Gastroesophageal sphincter (tissue), 4 donors: ENCODE measurements around the gene LDAF1. TPM values are rescaled to one million over a fixed set of nuclear protein-coding genes. Genes with fewer than 3 reads are reported as not detected.

Experiments
- ATAC-seq: fragments of 150-250 bp; one replicate; pipeline ENCODE4 v1.9.1; 2016; ENCODE audit warnings: mild to moderate bottlenecking, moderate library complexity
- H3K27ac ChIP-seq, 4 donors: fragments of 200-600 bp; sonication (generic) in 3 of 4; 1 replicate in 3 of 4; 2 replicates in 1 of 4; pipeline ENCODE4 v1.5.1; 2016 to 2019
- H3K27me3 ChIP-seq: fragments of 200-600 bp; sonication (generic); one replicate; pipeline ENCODE4 v1.5.1; 2019
- H3K36me3 ChIP-seq, 2 donors: fragments of 200-600 bp; sonication (generic); one replicate each; pipeline ENCODE4 v1.5.1; 2019; ENCODE audit warnings: control low read depth in 1 of 2
- H3K4me1 ChIP-seq, 3 donors: fragments of 200-600 bp; sonication (generic); 1 replicate in 2 of 3; 2 replicates in 1 of 3; pipeline ENCODE4 v1.5.1; 2016 to 2019; ENCODE audit warnings: control low read depth in 2 of 3
- H3K4me3 ChIP-seq, 2 donors: fragments of 200-600 bp; sonication (generic); one replicate each; pipeline ENCODE4 v1.5.1; 2019; ENCODE audit warnings: mild to moderate bottlenecking in 1 of 2, moderate library complexity in 1 of 2
- H3K9me3 ChIP-seq, 3 donors: fragments of 200-600 bp; sonication (generic); one replicate each; pipeline ENCODE4 v1.5.1; 2017 to 2019; ENCODE audit warnings: control low read depth in 2 of 3
- EP300 ChIP-seq: sonication (generic); formaldehyde crosslinking; IDR thresholded peaks from one replicate; pipeline ENCODE4 v1.6.1; 2017; ENCODE audit warnings: antibody characterized with exemption, mild to moderate bottlenecking
- POLR2A ChIP-seq, 2 donors: fragments of 450-650 bp; IDR thresholded peaks; one replicate each; pipeline ENCODE4 v1.6.1; 2017; ENCODE audit warnings: antibody characterized with exemption in 2 of 2, mild to moderate bottlenecking in 2 of 2, moderate library complexity in 1 of 2
- POLR2AphosphoS5 ChIP-seq: sonication (generic); formaldehyde crosslinking; IDR thresholded peaks from one replicate; pipeline ENCODE4 v1.6.1; 2017; ENCODE audit warnings: antibody characterized with exemption
- WGBS, 2 donors: methylation state at CpG; one replicate each; pipeline ENCODE4 v1.1.5; 2018; ENCODE audit warnings: low coverage in 1 of 2; 5-methylcytosine and 5-hydroxymethylcytosine counted together
- total RNA-seq, 4 donors: library from RNA; depleted of rRNA; stranded (reverse); fragments of >200 nt; gene quantifications; one replicate each; pipeline ENCODE4 v1.1.0, GENCODE V29; 2016
- TF ChIP-seq, protein P1 (sequence below), 4 experiments: fragments of 200-600 bp in 2 of 4; fragments of 450-650 bp in 2 of 4; sonication (generic) in 1 of 4; IDR thresholded peaks; one replicate each; pipeline ENCODE4 v1.5.1; 2017 to 2019; ENCODE audit warnings: antibody characterized with exemption in 4 of 4, mild to moderate bottlenecking in 2 of 4, moderate library complexity in 2 of 4

LDAF1 gene
- total RNA-seq, 4 donors from 2014 or later, result 126 to 170 (median 143) TPM

DNA sequence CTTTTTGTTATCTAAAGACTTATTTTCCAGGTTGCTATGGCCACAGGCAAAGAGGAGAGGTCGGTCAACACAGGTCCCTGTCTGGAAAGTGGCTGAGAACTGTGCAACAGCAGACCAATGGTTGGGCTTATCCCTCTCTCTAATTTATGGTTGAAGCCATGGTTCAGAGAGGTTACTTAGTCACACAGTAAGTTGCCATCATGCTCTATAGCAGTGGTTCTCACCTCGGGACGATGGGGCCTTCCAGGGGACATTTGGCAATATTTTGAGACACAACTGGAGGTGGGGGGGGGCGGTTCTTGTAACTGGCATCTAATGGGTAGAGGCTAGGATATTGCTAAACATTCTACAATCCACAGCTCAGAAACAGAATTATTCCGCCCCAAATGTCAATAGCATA lies 842 bp upstream of the LDAF1 start:
- peaks cover 5 to 54% (median 33%) of the 10 kb centered on the region in 3 donors for H3K4me1 ChIP-seq
- TF ChIP-seq POLR2AphosphoS5, result no peak
- TF ChIP-seq POLR2A (IDR thresholded peaks at IDR 0.05), result no peak
- no peak for TF ChIP-seq EP300
- TF ChIP-seq, protein P1, sequence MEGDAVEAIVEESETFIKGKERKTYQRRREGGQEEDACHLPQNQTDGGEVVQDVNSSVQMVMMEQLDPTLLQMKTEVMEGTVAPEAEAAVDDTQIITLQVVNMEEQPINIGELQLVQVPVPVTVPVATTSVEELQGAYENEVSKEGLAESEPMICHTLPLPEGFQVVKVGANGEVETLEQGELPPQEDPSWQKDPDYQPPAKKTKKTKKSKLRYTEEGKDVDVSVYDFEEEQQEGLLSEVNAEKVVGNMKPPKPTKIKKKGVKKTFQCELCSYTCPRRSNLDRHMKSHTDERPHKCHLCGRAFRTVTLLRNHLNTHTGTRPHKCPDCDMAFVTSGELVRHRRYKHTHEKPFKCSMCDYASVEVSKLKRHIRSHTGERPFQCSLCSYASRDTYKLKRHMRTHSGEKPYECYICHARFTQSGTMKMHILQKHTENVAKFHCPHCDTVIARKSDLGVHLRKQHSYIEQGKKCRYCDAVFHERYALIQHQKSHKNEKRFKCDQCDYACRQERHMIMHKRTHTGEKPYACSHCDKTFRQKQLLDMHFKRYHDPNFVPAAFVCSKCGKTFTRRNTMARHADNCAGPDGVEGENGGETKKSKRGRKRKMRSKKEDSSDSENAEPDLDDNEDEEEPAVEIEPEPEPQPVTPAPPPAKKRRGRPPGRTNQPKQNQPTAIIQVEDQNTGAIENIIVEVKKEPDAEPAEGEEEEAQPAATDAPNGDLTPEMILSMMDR (IDR thresholded peaks at IDR 0.05), result no peak
- no peaks in the 10 kb centered on the region for H3K27me3 ChIP-seq
- peak overlapping the region; percentile 59 to 95 (median 92) for H3K27ac ChIP-seq
- no peaks in the 10 kb centered on the region for H3K9me3 ChIP-seq
- 0 to 55% methylated on average over 1 to 4 of the region's 5 CpGs for WGBS, 2 donors
- no peaks in the 10 kb centered on the region for H3K36me3 ChIP-seq
- H3K4me3 ChIP-seq, result no peak overlapping the region
- ATAC-seq, result no peak

DNA sequence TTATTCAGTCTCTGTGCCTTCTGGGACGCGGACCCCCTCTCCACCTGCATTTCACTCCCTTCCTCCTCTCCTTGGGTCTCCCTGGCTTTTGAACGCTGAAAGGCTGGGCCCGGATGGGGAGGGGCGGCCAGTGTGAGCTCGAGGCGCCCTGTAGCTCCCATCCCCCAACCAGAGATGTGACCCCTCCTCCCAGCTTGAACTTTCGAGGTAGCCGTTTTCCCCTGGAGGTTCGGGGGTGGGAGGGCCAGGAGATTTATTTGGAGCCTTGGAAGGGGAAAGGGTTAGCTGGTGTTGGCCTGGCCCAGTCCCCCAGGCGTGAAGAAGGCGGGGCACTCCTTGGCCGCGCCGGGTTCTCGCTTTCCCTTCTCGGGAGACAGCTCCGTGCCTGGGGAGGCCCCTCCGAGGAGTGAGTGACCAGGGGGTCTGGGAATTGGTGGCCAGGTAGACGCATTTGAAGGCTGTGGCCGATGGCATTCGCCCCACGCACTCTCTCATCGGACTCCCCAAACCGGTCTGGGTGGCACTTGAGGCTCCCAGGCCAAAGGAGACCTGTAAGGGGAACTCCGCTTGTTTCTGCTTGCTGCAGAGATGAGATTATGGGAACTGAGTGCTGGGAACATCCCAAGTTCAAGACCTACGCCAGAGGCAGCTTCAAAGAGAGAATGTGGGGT lies 942 bp downstream of the LDAF1 start:
- 0% methylated on average over 1 of the region's 27 CpGs for WGBS, 2 donors

DNA sequence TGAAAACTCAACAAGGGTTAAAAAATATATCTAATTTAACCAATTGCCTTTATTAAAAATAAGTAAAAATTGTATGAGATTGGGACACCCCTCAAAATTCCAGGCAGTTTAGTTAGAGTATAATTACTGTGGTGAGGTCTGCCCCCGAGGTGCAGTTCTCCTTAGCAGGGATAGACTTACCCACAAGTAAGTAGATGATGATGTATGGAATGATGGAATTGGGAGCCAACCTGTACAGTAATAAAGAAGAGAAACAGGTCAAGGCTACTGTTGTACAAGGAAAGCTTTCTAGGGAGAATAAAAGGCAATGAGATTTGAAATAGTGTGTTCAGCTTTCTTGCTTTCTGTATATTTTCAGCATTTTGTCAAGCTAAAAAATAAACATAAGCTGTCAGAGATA lies 1.8 kb downstream of the LDAF1 start:
- ATAC-seq, result no peak
- TF ChIP-seq POLR2AphosphoS5 (no peak), POLR2A (IDR thresholded peaks at IDR 0.05) (no peak), EP300 (no peak)
- TF ChIP-seq, protein P1 (IDR thresholded peaks at IDR 0.05), result no peak
- Histone ChIP-seq H3K27me3 (no peaks in the 10 kb centered on the region), H3K4me1 (peaks cover 8 to 80% (median 50%) of the 10 kb centered on the region in 3 donors), H3K9me3 (no peaks in the 10 kb centered on the region), H3K4me3 (peak overlapping the region in 1 of 2 donors; percentile 88), H3K27ac (peak overlapping the region in 3 of 4 donors; percentile 78 to 95 (median 92)), H3K36me3 (peaks cover 0 to 22% of the 10 kb centered on the region in 2 donors)
- WGBS, 2 donors, result 18 to 20% methylated on average over 1 of the region's 1 CpG

More for the DNA sequence above, 942 bp downstream of the LDAF1 start:
- Histone ChIP-seq H3K27me3 (no peaks in the 10 kb centered on the region), H3K36me3 (peaks cover 0 to 13% of the 10 kb centered on the region in 2 donors), H3K27ac (peak overlapping the region; percentile 59 to 95 (median 92)), H3K4me3 (peak overlapping the region; percentile 80 to 88), H3K4me1 (peaks cover 8 to 72% (median 46%) of the 10 kb centered on the region in 3 donors), H3K9me3 (no peaks in the 10 kb centered on the region)
- ATAC-seq, result no peak
- TF ChIP-seq, protein P1 (IDR thresholded peaks at IDR 0.05), result no peak
- TF ChIP-seq EP300, result no peak

DNA sequence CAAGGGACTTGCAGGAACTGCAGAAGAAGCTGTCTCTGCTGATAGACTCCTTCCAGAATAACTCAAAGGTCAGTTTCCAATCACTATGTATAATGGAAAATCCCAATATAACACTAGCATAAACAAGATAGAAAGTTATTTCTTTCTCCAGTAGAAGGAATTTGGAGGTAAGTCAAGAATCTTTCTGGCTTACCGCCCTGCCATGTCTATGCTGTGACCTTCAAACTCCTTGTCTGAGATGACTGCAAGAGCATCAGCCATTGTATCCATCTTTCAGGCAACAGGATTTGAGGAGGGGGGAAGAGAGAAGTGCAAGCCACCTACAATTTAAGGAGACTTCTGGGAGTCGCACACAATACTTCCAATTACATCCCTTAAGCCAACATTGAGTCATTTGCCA lies 2.7 kb downstream of the LDAF1 start:
- H3K9me3 ChIP-seq, result no peaks in the 10 kb centered on the region
- no peak overlapping the region for H3K4me3 ChIP-seq
- H3K36me3 ChIP-seq, result peaks cover 0 to 31% of the 10 kb centered on the region in 2 donors
- WGBS, 2 donors, result 21 to 27% methylated on average over 2 of the region's 2 CpGs
- no peaks in the 10 kb centered on the region for H3K27me3 ChIP-seq
- ATAC-seq, result no peak
- TF ChIP-seq POLR2A (IDR thresholded peaks at IDR 0.05) (no peak), POLR2AphosphoS5 (no peak), EP300 (no peak)
- TF ChIP-seq, protein P1 (IDR thresholded peaks at IDR 0.05), result no peak
- peak overlapping the region; percentile 30 to 95 (median 85) for H3K27ac ChIP-seq
- H3K4me1 ChIP-seq, result peaks cover 8 to 84% (median 50%) of the 10 kb centered on the region in 3 donors

DNA sequence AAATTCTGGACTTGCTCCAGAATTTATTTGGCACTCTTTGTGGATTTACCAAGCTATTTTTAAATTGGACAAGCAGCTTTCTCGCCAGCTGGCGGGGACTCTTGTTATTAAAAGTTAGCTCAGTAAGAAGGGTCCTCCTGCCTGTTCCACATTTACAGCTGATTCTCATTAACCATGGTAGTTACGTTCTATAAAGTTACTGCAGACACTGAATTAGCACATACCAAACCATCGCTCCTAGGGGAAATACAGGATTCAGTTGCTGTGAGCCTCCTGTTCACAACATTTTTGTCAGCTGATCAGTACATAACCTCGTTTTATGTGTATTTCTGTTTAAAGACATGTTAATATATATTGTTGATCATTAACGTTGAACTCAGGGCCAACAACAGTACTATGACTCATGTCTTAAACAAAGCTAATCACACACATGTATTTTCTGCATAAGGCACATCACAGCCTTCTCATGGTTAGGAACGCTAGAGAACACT lies 4.2 kb downstream of the LDAF1 start:
- peak overlapping the region; percentile 58 to 95 (median 85) for H3K27ac ChIP-seq
- peaks cover 5 to 81% (median 43%) of the 10 kb centered on the region in 3 donors for H3K4me1 ChIP-seq
- no peaks in the 10 kb centered on the region for H3K27me3 ChIP-seq
- ATAC-seq, result no peak
- 11 to 20% methylated on average over 6 to 7 of the region's 7 CpGs for WGBS, 2 donors
- peak overlapping the region in 1 of 2 donors; percentile 13 for H3K4me3 ChIP-seq
- peak; percentile 1 for TF ChIP-seq POLR2AphosphoS5
- TF ChIP-seq, protein P1 (IDR thresholded peaks at IDR 0.05), result no peak
- H3K36me3 ChIP-seq, result peaks cover 0 to 44% of the 10 kb centered on the region in 2 donors
- H3K9me3 ChIP-seq, result no peaks in the 10 kb centered on the region
